Mucosa of gallbladder (tissue), 1 donor: Measurements from ENCODE around the gene CEP162. TPM values are rescaled to one million over a fixed set of nuclear protein-coding genes. Genes with fewer than 3 reads are reported as not detected.
"Not testable (repeated sequence)": the region's sequence is repeated elsewhere in the genome, so short reads cannot be mapped to it uniquely, and the experiment has no call there.

ENCODE experiments used
- DNase-seq: peaks from one replicate; pipeline ENCODE4 v3.0.0-alpha.2; 2020; ENCODE audit warnings: low spot score
- total RNA-seq: library from RNA; stranded (reverse); gene quantifications from one replicate; pipeline ENCODE4 v1.2.1, GENCODE V29; 2021
- donor health status: DM: no; HTN: no; CAD: no.

The CEP162 gene
- total RNA-seq, 1 donor from 2014 or later, result 10.0 TPM

- DNase-seq, result no peak
These were observed 138.4 kb downstream of the CEP162 start for GRCh38 chr6:84089081-84089480.

- no peak for DNase-seq
These were observed 140.7 kb downstream of the CEP162 start for GRCh38 chr6:84086545-84087429.

DNA sequence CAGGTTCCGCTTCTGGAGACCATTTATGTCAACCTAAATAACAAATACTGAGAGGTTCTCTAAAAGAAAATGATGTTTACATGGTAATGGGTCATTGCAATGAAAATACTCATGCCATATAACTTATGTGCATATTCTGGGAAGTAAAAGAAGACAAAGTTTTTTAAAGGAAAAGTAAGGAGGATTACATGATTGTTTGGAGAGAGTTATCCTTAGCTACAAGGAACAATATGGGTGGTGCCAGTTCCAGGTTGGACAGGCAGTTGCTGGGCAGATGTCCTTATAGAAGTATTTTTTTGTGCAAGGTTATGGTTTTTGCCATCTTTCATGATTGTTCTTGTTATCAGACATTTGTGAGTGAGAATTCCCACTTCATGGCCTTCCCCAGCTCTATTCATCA, 141.4 kb downstream of the CEP162 start:
- no peak for DNase-seq

GRCh38 chr6:84084705-84085104, 142.7 kb downstream of the CEP162 start:
- DNase-seq, result not testable (repeated sequence)

DNA sequence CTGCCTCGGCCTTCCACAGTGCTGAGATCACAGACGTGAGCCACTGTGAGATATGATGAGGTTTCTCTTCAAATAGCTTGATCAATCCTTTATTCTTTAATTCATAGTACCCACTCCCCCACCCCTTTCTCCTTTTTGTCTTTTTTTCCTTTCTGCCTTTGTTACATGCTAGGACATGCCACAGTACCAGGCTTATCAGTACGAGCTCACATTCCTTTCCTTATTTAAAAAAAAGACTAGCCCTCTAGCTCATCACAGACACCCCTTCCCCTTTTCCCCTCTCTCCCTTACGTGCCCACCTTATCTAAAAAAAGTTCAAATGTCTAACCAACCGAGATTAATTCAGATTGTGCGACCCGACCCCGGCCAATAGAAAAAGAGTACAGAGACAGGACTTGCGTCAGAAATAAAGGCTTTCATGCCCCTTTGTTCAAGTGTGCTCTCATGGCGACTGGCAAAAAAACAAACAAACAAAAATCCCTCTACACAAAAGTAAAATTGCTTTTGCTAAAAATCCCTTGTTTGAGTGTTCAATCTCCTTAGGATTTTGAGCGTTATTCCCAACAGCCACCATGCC, 144.7 kb downstream of the CEP162 start:
- DNase-seq, result no peak

- DNase-seq, result no peak
These were observed 146.2 kb downstream of the CEP162 start for GRCh38 chr6:84081222-84081621.

DNA sequence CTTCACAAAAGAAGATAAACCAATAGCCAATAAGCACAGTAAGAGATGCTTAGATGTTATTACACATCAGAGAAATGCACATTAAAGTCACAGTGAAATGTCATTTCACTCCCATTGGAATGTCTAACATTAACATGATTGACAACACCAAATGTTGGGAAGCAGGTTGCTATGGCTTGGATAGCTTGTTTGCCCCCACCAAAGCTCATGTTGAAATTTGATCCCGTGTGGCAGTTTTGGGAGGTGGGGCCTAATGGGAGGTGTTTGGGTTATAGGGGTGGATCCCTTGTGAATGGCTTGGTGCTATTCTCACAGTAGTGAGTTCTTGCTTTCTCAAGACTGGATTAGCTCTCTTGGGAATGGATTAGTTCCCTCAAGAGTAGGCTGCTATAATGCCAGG, 149.1 kb downstream of the CEP162 start:
- DNase-seq, result no peak

GRCh38 chr6:84077645-84078044, 149.8 kb downstream of the CEP162 start:
- DNase-seq, result no peak

DNA sequence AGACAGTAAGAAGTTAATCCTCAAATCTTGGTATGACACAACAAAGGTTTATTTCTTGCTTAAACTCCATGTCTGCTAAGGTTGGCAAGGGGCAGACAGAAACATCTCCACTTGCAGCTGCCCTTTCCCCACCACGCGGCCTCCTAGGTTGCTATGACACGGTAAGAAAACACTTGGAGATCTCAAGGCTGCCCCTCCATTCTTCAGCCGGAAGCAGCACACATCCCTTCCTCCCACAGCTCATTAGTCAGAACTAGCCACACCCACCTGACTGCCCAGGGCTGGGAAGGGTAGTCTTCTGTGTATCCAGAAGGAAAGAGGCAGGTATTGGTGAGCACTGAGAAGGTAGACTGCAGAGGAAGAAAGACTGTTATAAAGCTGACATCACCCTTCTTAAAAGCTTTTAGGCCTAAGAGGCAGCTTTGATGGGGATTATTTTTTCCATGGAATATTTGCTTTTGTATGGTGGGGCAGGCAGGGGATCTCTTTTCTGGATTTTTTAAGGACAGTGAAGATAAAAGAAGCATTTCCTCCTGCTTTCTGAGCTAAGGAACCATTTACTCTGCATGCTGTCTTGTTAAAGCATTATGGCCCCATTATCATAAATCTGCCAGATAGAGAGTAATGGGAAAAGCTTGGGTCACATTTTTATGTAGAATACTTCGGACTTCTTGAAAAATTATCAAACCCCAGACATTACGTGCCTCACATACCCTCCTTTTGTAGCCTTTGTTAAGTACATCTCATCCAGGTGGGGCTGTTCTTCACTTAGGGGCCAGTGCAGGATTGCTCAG, 152.3 kb downstream of the CEP162 start:
- no peak for DNase-seq

Other genes starting within 250 kb of the CEP162 start
- gene MRAP2, start 193.9 kb downstream of the CEP162 start, total RNA-seq, result 1.9 TPM